B cell (primary cell): Measurements from ENCODE around the gene IFI30. TPM values are rescaled to one million over a fixed set of nuclear protein-coding genes. Genes with fewer than 3 reads are reported as not detected.

Experiments used
- ATAC-seq: fragments of 200-7000 bp; cut with Tn5 transposase; one replicate; pipeline ENCODE4 v1.10.0; 2021; ENCODE audit warnings: low read depth, mild to moderate bottlenecking, moderate number of reproducible peaks, moderate library complexity
- CTCF ChIA-PET: fragments of 350-600 bp; sonication (Branson Sonifier 250); formaldehyde crosslinking; loops from one replicate; lab custom pipeline; 2021; ENCODE audit warnings: antibody characterized with exemption, inconsistent platforms; lab: Charles Lee
- POLR2A ChIA-PET: fragments of 350-600 bp; sonication (Branson Sonifier 250); formaldehyde crosslinking; loops from one replicate; lab custom pipeline; 2021; ENCODE audit warnings: antibody characterized with exemption; lab: Charles Lee
- DNase-seq: peaks from one replicate; pipeline ENCODE4 v3.0.0; 2013
- H2AFZ ChIP-seq: 2 replicates; pipeline ENCODE4 v1.6.1; 2012; ENCODE audit warnings: mild to moderate bottlenecking, low read depth, low read length; ENCODE audit not compliant: insufficient read depth, poor library complexity, severe bottlenecking
- H3K27ac ChIP-seq, 2 donors: 1 replicate in 1 of 2; 2 replicates in 1 of 2; pipeline ENCODE4 v1.5.1; 2012 to 2013; ENCODE audit warnings: low read length in 2 of 2, mild to moderate bottlenecking in 2 of 2, moderate library complexity in 1 of 2
- H3K27me3 ChIP-seq, 4 experiments: fragments of 200-600 bp in 1 of 4; sonication (generic) in 1 of 4; replicated peaks in 1 of 4; 1 replicate in 2 of 4; 2 replicates in 2 of 4; pipeline versions ENCODE4 v1.6.1 to v1.7.0; 2013 to 2016; ENCODE audit warnings: low read length in 3 of 4, mild to moderate bottlenecking in 2 of 4, mixed read lengths in 1 of 4, moderate library complexity in 1 of 4; ENCODE audit not compliant: insufficient read depth in 4 of 4, control insufficient read depth in 3 of 4; ENCODE audit errors: control extremely low read depth in 1 of 4
- H3K36me3 ChIP-seq, 2 experiments: replicated peaks in 1 of 2; 1 replicate in 1 of 2; 2 replicates in 1 of 2; pipeline versions ENCODE4 v1.6.1 to v1.7.1; 2013; ENCODE audit warnings: low read length in 1 of 2; ENCODE audit not compliant: insufficient read depth in 2 of 2, control insufficient read depth in 1 of 2; ENCODE audit errors: control extremely low read depth in 1 of 2, extremely low read depth in 1 of 2
- H3K4me1 ChIP-seq, 2 donors: fragments of 200-600 bp in 1 of 2; sonication (generic) in 1 of 2; 1 replicate in 1 of 2; 2 replicates in 1 of 2; pipeline versions ENCODE4 v1.5.1 to v1.6.1; 2013 to 2017; ENCODE audit warnings: low read length in 2 of 2; ENCODE audit not compliant: control insufficient read depth in 2 of 2, insufficient read depth in 2 of 2
- H3K4me2 ChIP-seq: replicated peaks from 2 replicates; pipeline ENCODE3; 2012; ENCODE audit warnings: mild to moderate bottlenecking, low read depth, low read length; ENCODE audit not compliant: poor library complexity, severe bottlenecking
- H3K4me3 ChIP-seq, 5 experiments: fragments of 200-600 bp in 1 of 5; sonication (generic) in 1 of 5; 1 replicate in 3 of 5; 2 replicates in 2 of 5; pipeline versions ENCODE4 v1.5.1 to v1.7.0; 2011 to 2016; ENCODE audit warnings: low read length in 4 of 5, mild to moderate bottlenecking in 4 of 5, low read depth in 2 of 5, control low read depth in 1 of 5, moderate library complexity in 1 of 5; ENCODE audit not compliant: insufficient read depth in 1 of 5; ENCODE audit errors: control extremely low read depth in 1 of 5, extremely low read depth in 1 of 5
- H3K79me2 ChIP-seq: fragments of 200-600 bp; sonication (generic); one replicate; pipeline ENCODE4 v1.6.0; 2016; ENCODE audit warnings: low read length; ENCODE audit not compliant: control insufficient read depth, insufficient read depth
- H3K9ac ChIP-seq: fragments of 200-600 bp; sonication (generic); 2 replicates; pipeline ENCODE4 v1.6.1; 2017; ENCODE audit warnings: mild to moderate bottlenecking, low read length, moderate library complexity
- H3K9me3 ChIP-seq, 3 donors: one replicate each; pipeline versions ENCODE4 v1.6.1 to v1.7.1; 2013; ENCODE audit warnings: low read length in 2 of 3; ENCODE audit not compliant: control insufficient read depth in 2 of 3, insufficient read depth in 1 of 3; ENCODE audit errors: control extremely low read depth in 1 of 3
- H4K20me1 ChIP-seq: 2 replicates; pipeline ENCODE4 v1.6.0; 2012; ENCODE audit warnings: mild to moderate bottlenecking, low read length; ENCODE audit not compliant: insufficient read depth, control insufficient read depth, poor library complexity, severe bottlenecking
- H3K27ac Mint-ChIP-seq: one replicate; pipeline ENCODE4 v1.8.0; 2021; ENCODE audit warnings: mixed read lengths
- H3K27me3 Mint-ChIP-seq: one replicate; pipeline ENCODE4 v1.8.0; 2021; ENCODE audit warnings: mixed read lengths
- H3K4me1 Mint-ChIP-seq: one replicate; pipeline ENCODE4 v1.8.0; 2021; ENCODE audit warnings: mixed read lengths
- H3K4me3 Mint-ChIP-seq: one replicate; pipeline ENCODE4 v1.8.0; 2021; ENCODE audit warnings: mixed read lengths
- H3K9me3 Mint-ChIP-seq: one replicate; pipeline ENCODE4 v1.8.0; 2022; ENCODE audit warnings: mixed read lengths; ENCODE audit not compliant: insufficient read depth
- CTCF ChIP-seq: fragments of 200-600 bp; IDR thresholded peaks from one replicate; pipeline ENCODE4 v1.8.0; 2022; ENCODE audit warnings: antibody characterized with exemption, mild to moderate bottlenecking
- EZH2 ChIP-seq: IDR thresholded peaks from 2 replicates; pipeline ENCODE4 v1.6.1; 2012; ENCODE audit warnings: borderline replicate concordance, low read depth, mild to moderate bottlenecking, moderate library complexity, low read length; ENCODE audit not compliant: insufficient read depth, poor library complexity, severe bottlenecking
- WGBS: methylation state at CpG from one replicate; pipeline ENCODE4 v1.1.5; 2013; ENCODE audit warnings: missing lambda C conversion rate; ENCODE audit not compliant: insufficient coverage; 5-methylcytosine and 5-hydroxymethylcytosine counted together
- intact Hi-C: fragments of 100-400 bp; cut with micrococcal nuclease; formaldehyde crosslinking; loops from one replicate; pipeline ENCODE4 v1.10.0; 2022
- polyA plus RNA-seq: library from polyadenylated mRNA; depleted of rRNA; stranded (reverse); fragments of >200 nt; gene quantifications from 2 replicates; pipeline ENCODE4 v1.2.3, GENCODE V29; 2012
- total RNA-seq, 2 donors: library from RNA; stranded (reverse); fragments of 120-200 nt in 1 of 2; gene quantifications; 1 replicate in 1 of 2; 2 replicates in 1 of 2; pipeline versions ENCODE4 v1.2.3 to v1.2.4, GENCODE V29; 2013 to 2022

IFI30 gene
- total and polyA plus RNA-seq, 2 donors (not counting 1 experiment from before 2014, with no cell fraction given), result 171 to 222 TPM

- Histone ChIP-seq H3K9me3 (peaks cover 0 to 38% (median 0%) of the 10 kb centered on the region in 3 donors), H3K27ac (no peak overlapping the region), H4K20me1 (peaks cover 3% of the 10 kb centered on the region), H3K4me2 (peak overlapping the region; percentile 98), H3K79me2 (no peaks in the 10 kb centered on the region), H3K36me3 (no peaks in the 10 kb centered on the region), H3K4me1 (peaks cover 29 to 36% of the 10 kb centered on the region in 2 donors), H3K9ac (peak overlapping the region; percentile 65), H2AFZ (no peak overlapping the region), H3K4me3 (peak overlapping the region in 1 of 5 experiments; percentile 68), H3K27me3 (peaks cover 0 to 84% (median 41%) of the 10 kb centered on the region in 4 experiments)
- DNase-seq (no peak), ATAC-seq (no peak)
- H3K4me3 Mint-ChIP-seq, result peak overlapping the region; percentile 91
- ChIA-PET CTCF (interaction anchor here (0.6 to 1.9 kb wide), 4 partner anchors 11 to 231 kb away, joined by 3 to 10 read pairs (median 3); no protein-coding TSS in a partner anchor), POLR2A (no interaction called here)
- no peak overlapping the region for H3K27ac Mint-ChIP-seq
- intact Hi-C loops, result loop anchor here (2.0 kb wide), 1 partner anchor 73 kb away; the partner anchor contains the start of gene PIK3R2
- no peak for TF ChIP-seq EZH2
- TF ChIP-seq CTCF, result no peak
- H3K4me1 Mint-ChIP-seq, result peaks cover 36% of the 10 kb centered on the region
- peaks cover 52% of the 10 kb centered on the region for H3K27me3 Mint-ChIP-seq
- H3K9me3 Mint-ChIP-seq, result no peaks in the 10 kb centered on the region
- 18% methylated on average over 16 of the region's 16 CpGs for WGBS
Measured at GRCh38 chr19:18225355-18225701, 51.7 kb downstream of the IFI30 start.

DNA sequence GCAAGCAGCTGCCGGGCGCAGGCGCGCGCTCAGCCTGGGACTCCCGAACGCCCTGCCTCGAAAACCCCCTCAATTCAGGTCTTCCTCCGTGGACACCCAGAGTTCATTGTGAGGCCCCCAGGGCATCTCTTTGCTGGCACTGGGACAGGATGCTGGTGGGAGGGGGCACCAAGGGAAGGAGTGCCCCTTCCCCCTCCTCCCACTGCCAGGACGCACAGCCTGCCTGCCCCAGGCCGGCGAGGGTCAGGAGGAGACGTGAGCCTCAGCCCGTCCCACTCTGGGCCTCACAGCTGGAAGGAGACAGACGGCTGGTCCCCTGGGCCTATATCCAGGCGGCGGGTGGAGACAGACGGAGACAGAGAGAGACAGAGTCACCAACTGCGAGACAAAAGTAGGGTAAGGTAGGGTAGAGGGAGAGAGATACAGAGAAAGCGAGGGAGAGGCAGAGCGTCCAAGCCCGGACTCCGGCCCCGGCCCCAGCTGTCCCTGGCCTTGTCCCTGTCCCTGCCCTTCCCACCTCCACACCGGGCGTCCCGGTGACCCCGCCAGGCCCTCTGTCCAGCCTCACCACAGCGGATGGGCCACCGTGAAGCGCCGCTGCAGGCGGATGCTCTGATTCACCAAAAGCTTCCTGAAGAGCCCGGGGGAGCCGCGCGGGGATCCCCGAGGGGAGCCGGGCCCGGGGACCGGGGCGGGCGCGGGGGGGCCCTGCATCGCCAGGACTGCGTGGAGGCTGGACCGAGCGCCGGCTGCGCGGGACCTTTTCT lies 52.3 kb downstream of the IFI30 start, which contains the start of gene PDE4C:
TSS of gene PDE4C (minus strand) at position 737 of the 767 bp plus-strand sequence. CDS start at position 714, 23 bp downstream.
- WGBS, result 5% methylated on average over 45 of the region's 51 CpGs
- no peak for TF ChIP-seq CTCF
- TF ChIP-seq EZH2, result no peak
- Histone ChIP-seq H3K27ac (no peak within 1 kb of the TSS), H3K79me2 (no peaks in the 10 kb centered on the region), H3K4me2 (peak within 1 kb of the TSS; percentile 98), H4K20me1 (peaks cover 3% of the 10 kb centered on the region), H3K9me3 (peaks cover 0 to 38% (median 0%) of the 10 kb centered on the region in 3 donors), H3K9ac (no peak within 1 kb of the TSS), H3K27me3 (peaks cover 0 to 84% (median 41%) of the 10 kb centered on the region in 4 experiments), H2AFZ (no peak within 1 kb of the TSS), H3K4me1 (peaks cover 29 to 36% of the 10 kb centered on the region in 2 donors), H3K36me3 (no peaks in the 10 kb centered on the region), H3K4me3 (peak within 1 kb of the TSS in 1 of 5 experiments; percentile 68)
- ChIA-PET POLR2A (no interaction called here), CTCF (interaction anchor here (0.6 to 1.9 kb wide), 4 partner anchors 12 to 231 kb away, joined by 3 to 10 read pairs (median 3); no protein-coding TSS in a partner anchor)
- no peaks in the 10 kb centered on the region for H3K9me3 Mint-ChIP-seq
- intact Hi-C loops, result loop anchor here (2.0 kb wide), 1 partner anchor 73 kb away; the partner anchor contains the start of gene PIK3R2
- peak within 1 kb of the TSS; percentile 53 for H3K27ac Mint-ChIP-seq
- H3K4me1 Mint-ChIP-seq, result peaks cover 36% of the 10 kb centered on the region
- H3K27me3 Mint-ChIP-seq, result peaks cover 54% of the 10 kb centered on the region
- peak; percentile 43 for DNase-seq
- no peak for ATAC-seq
- peak within 1 kb of the TSS; percentile 91 for H3K4me3 Mint-ChIP-seq
